Coronary artery (tissue), 2 donors: ENCODE measurements around the gene ARRDC4.

ENCODE experiments used
- DNase-seq: peaks from one replicate; pipeline ENCODE4 v3.0.0-alpha.2; 2017; ENCODE audit warnings: low spot score
- H3K27ac ChIP-seq, 2 donors: fragments of 200-600 bp; sonication (generic); one replicate each; pipeline ENCODE4 v1.5.1; 2016 to 2019
- H3K4me3 ChIP-seq: fragments of 200-600 bp; sonication (generic); 2 replicates; pipeline ENCODE4 v1.5.1; 2016; ENCODE audit warnings: mild to moderate bottlenecking, moderate library complexity
- CTCF ChIP-seq: fragments of 200-600 bp; sonication (generic); IDR thresholded peaks from one replicate; pipeline ENCODE4 v1.5.1; 2019; ENCODE audit warnings: antibody characterized with exemption

Gene ARRDC4

GRCh38 chr15:97931314-97931713, 29.2 kb upstream of the ARRDC4 start:
- no peak overlapping the region for H3K27ac ChIP-seq
- TF ChIP-seq CTCF: no peak
- no peak for DNase-seq
- no peak overlapping the region for H3K4me3 ChIP-seq

- no peak for DNase-seq
- no peak for TF ChIP-seq CTCF
- no peak overlapping the region for H3K4me3 ChIP-seq
- H3K27ac ChIP-seq: no peak overlapping the region
Measured at GRCh38 chr15:97933589-97933988, 26.9 kb upstream of the ARRDC4 start.

- Histone ChIP-seq H3K4me3 (no peak overlapping the region), H3K27ac (no peak overlapping the region)
- no peak for TF ChIP-seq CTCF
- DNase-seq: no peak
Measured at GRCh38 chr15:97940993-97941392, 19.5 kb upstream of the ARRDC4 start.

- no peak overlapping the region for H3K27ac ChIP-seq
- no peak overlapping the region for H3K4me3 ChIP-seq
- no peak for TF ChIP-seq CTCF
Measured at GRCh38 chr15:97941572-97941971, 18.9 kb upstream of the ARRDC4 start.

GRCh38 chr15:97944724-97945123, 15.8 kb upstream of the ARRDC4 start:
- H3K27ac ChIP-seq: no peak overlapping the region
- no peak for DNase-seq
- no peak overlapping the region for H3K4me3 ChIP-seq
- TF ChIP-seq CTCF: no peak

More at GRCh38 chr15:97941572-97941971, 18.9 kb upstream of the ARRDC4 start:
- DNase-seq: no peak

GRCh38 chr15:97947465-97948260, 12.8 kb upstream of the ARRDC4 start:
- no peak overlapping the region for H3K4me3 ChIP-seq
- no peak for TF ChIP-seq CTCF
- no peak for DNase-seq
- H3K27ac ChIP-seq: no peak overlapping the region

GRCh38 chr15:97953254-97953653, 7.2 kb upstream of the ARRDC4 start:
- no peak for DNase-seq

More at GRCh38 chr15:97953254-97953653, 7.2 kb upstream of the ARRDC4 start:
- no peak overlapping the region for H3K27ac ChIP-seq
- no peak overlapping the region for H3K4me3 ChIP-seq
- no peak for TF ChIP-seq CTCF
